Tibial artery (tissue), 4 donors: ENCODE data around the gene OSGEPL1.

ENCODE experiments used
- DNase-seq, 2 donors: peaks; one replicate each; pipeline ENCODE4 v3.0.0-alpha.2; 2019
- H3K27ac ChIP-seq, 2 donors: fragments of 200-600 bp; sonication (generic) in 1 of 2; 1 replicate in 1 of 2; 2 replicates in 1 of 2; pipeline ENCODE4 v1.5.1; 2018 to 2019; ENCODE audit warnings: mild to moderate bottlenecking in 1 of 2
- H3K27me3 ChIP-seq, 2 donors: fragments of 200-600 bp; sonication (generic) in 1 of 2; one replicate each; pipeline versions ENCODE4 v1.5.1 to v1.6.0; 2016 to 2019
- H3K36me3 ChIP-seq, 3 donors: fragments of 200-600 bp; sonication (generic) in 2 of 3; one replicate each; pipeline ENCODE4 v1.5.1; 2016 to 2019; ENCODE audit warnings: mild to moderate bottlenecking in 2 of 3
- H3K4me1 ChIP-seq, 4 donors: fragments of 200-600 bp; sonication (generic) in 2 of 4; 1 replicate in 3 of 4; 2 replicates in 1 of 4; pipeline ENCODE4 v1.5.1; 2016 to 2019
- H3K4me3 ChIP-seq, 2 donors: fragments of 200-600 bp; sonication (generic) in 1 of 2; 1 replicate in 1 of 2; 2 replicates in 1 of 2; pipeline ENCODE4 v1.5.1; 2018 to 2019; ENCODE audit warnings: mild to moderate bottlenecking in 2 of 2
- H3K9me3 ChIP-seq, 3 donors: fragments of 200-600 bp; sonication (generic) in 1 of 3; one replicate each; pipeline ENCODE4 v1.5.1; 2016 to 2019
- CTCF ChIP-seq, 2 experiments: fragments of 200-600 bp in 1 of 2; fragments of 450-650 bp in 1 of 2; IDR thresholded peaks; one replicate each; pipeline ENCODE4 v1.5.1; 2017 to 2019; ENCODE audit warnings: antibody characterized with exemption in 2 of 2, mild to moderate bottlenecking in 1 of 2, moderate library complexity in 1 of 2
- intact Hi-C: fragments of 100-400 bp; cut with DNase I; formaldehyde crosslinking; loops from one replicate; pipeline ENCODE4 v1.15.0; 2023; ENCODE audit warnings: low total_unique reads

The OSGEPL1 gene

DNA sequence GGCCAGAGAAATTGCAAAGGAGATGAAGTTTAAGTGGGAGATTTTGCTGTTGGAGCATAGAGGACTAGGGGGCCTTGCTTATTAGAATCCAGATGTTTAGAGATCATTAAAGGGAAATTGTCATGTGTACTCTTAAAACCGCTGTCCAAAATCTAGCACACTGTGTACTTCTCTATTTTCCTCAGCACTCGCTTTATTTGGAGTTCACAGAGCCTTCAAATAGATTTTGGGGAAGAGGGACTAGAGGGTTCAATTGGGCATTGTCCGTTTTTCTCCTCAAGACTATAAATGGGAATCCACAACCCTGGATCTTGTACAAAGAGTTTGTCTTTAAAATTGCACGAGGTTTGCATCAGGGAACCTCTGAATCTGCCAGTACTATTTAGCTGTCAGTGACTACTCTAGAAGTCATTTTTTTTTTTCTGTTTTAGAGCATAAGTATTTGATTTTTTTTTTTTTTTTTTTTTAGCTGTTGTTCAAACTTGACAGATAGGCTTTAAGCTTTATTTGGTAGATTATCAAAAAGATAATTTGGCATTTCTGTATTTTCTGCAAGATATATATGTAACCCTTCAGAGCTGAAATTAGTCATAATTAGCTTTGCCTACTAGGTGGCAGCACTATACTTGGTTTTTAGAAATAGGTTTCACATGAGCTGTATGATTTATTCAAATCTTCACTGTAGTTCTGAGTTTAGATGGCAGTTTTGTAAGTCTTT lies 35.9 kb upstream of the OSGEPL1 start:
- TF ChIP-seq CTCF (IDR thresholded peaks at IDR 0.05), result peak; percentile 13 to 31
- Histone ChIP-seq H3K27me3 (no peaks in the 10 kb centered on the region), H3K4me3 (no peak overlapping the region), H3K4me1 (no peaks in the 10 kb centered on the region), H3K36me3 (peaks cover 18 to 40% (median 36%) of the 10 kb centered on the region in 3 donors), H3K9me3 (no peaks in the 10 kb centered on the region), H3K27ac (no peak overlapping the region)
- DNase-seq, result no peak
- intact Hi-C loops, result no loop called here

GRCh38 chr2:189797902-189798301 lies 35.3 kb upstream of the OSGEPL1 start:
- no peak for TF ChIP-seq CTCF (IDR thresholded peaks at IDR 0.05)

GRCh38 chr2:189794310-189794709 lies 31.7 kb upstream of the OSGEPL1 start:
- Histone ChIP-seq H3K27ac (no peak overlapping the region), H3K4me3 (no peak overlapping the region), H3K4me1 (no peaks in the 10 kb centered on the region), H3K36me3 (peaks cover 27 to 45% (median 41%) of the 10 kb centered on the region in 3 donors), H3K9me3 (no peaks in the 10 kb centered on the region), H3K27me3 (no peaks in the 10 kb centered on the region)
- TF ChIP-seq CTCF (IDR thresholded peaks at IDR 0.05), result no peak
- no peak for DNase-seq
- intact Hi-C loops, result no loop called here

More at GRCh38 chr2:189797902-189798301, 35.3 kb upstream of the OSGEPL1 start:
- intact Hi-C loops, result no loop called here
- Histone ChIP-seq H3K4me1 (no peaks in the 10 kb centered on the region), H3K27ac (no peak overlapping the region), H3K27me3 (no peaks in the 10 kb centered on the region), H3K9me3 (no peaks in the 10 kb centered on the region), H3K36me3 (peaks cover 18 to 44% (median 40%) of the 10 kb centered on the region in 3 donors), H3K4me3 (no peak overlapping the region)
- DNase-seq, result no peak

DNA sequence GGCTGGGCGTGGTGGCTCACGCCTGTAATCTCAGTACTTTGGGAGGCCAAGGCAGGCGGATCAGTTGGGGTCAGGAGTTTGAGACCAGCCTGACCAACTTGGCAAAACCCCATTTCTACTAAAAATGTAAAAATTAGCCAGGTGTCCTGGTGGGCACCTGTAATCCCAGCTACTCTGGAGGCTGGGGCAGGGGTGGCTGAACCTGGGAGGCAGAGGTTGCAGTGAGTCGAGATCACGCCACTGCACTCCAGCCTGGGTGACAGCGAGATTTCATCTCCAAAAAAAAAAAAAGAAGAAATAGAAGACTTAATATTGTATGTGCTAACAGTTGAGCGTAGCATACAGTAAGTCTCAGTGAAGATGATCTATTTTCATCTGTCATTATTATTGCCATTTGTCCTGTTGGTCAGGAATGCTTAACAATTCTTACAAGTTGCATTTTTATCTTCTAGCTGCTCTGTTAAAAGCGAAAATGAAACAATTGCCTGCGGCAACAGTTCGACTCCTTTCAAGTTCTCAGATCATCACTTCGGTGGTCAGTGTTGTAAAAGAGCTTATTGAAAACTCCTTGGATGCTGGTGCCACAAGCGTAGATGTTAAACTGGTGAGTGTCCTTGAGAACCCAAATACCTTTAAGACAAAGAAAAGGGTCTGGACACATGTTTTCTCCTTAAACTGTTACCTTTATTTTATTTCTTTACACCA lies 28.9 kb upstream of the OSGEPL1 start:
- no peak overlapping the region for H3K4me3 ChIP-seq
- no peak for TF ChIP-seq CTCF (IDR thresholded peaks at IDR 0.05)
- H3K36me3 ChIP-seq, result peaks cover 22 to 41% (median 26%) of the 10 kb centered on the region in 3 donors
- H3K27ac ChIP-seq, result no peak overlapping the region
- no peaks in the 10 kb centered on the region for H3K27me3 ChIP-seq
- DNase-seq, result no peak
- no peaks in the 10 kb centered on the region for H3K9me3 ChIP-seq
- intact Hi-C loops, result no loop called here
- no peaks in the 10 kb centered on the region for H3K4me1 ChIP-seq

DNA sequence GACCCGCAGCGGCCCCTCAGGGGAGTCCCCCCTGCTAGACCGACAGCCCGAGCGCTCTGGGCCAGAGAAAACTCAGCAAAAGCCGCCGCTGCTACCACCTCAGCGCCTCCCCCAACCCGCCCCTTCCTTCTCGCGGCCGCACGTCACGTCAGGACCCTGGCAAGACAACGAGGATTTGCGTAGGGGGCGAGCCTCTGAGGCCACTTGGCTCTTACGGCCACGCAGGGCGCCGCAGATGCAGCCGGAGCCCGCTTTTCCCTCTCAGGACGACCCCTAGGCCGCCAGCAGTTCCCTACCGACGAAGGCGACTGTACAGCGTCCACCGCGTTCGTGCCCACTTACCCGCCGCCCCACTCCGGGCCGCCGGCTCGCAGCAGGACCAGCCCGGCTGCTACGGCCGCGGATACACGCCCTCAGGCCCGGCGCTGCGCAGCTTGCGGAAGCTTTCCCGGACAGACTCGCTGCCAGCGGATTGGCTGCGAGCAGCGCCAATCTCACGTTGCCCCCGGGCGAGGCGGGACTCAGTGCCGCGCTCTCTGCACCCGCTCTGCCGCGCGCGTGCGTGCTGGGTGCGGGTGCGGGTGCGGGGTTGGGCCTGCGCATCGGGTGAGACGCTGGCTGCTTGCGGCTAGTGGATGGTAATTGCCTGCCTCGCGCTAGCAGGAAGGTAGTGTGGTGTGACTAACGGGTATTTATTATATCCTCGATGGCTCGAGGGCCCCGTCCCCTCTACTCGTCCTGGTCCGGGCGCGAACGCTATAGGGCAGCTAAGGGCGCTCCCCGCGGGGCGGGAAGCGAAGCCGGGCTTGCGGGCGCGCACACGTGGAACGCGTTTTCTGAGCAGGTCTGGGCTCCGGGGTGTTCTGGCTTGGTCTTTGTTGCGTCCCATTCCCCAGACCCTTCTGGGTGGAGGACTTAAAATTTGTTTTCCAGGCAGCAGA lies 21.6 kb upstream of the OSGEPL1 start, which contains the start of the genes ORMDL1 and PMS1:
Gene ORMDL1 (minus strand): TSS at position 413 of the 941 bp plus-strand sequence. CDS start 1,744 bp downstream, outside the sequence.
Gene PMS1 (plus strand): TSS at position 524 of the 941 bp plus-strand sequence. CDS start 7,360 bp downstream, outside the sequence.
- Histone ChIP-seq H3K9me3 (no peaks in the 10 kb centered on the region), H3K36me3 (peaks cover 3 to 13% (median 6%) of the 10 kb centered on the region in 3 donors), H3K27me3 (no peaks in the 10 kb centered on the region), H3K4me1 (peaks cover 4 to 36% (median 18%) of the 10 kb centered on the region in 4 donors), H3K4me3 (peak within 1 kb of the TSS; percentile 62 to 69), H3K27ac (peak within 1 kb of the TSS; percentile 90)
- no peak for TF ChIP-seq CTCF (IDR thresholded peaks at IDR 0.05)
- intact Hi-C loops, result loop anchor here (10.0 kb wide), 2 partner anchors 119 to 789 kb away; partner anchors contain the start of gene ASNSD1
- DNase-seq, result peak; percentile 94 to 97
